OCI-LY1 (cell line): ENCODE results near the gene ZNF443.

ENCODE experiments used
- EZH2 ChIP-seq: fragments of 200-600 bp; sonication (generic), shearing (Covaris generic); IDR thresholded peaks from 2 replicates; pipeline ENCODE4 v1.8.0; 2017; ENCODE audit warnings: borderline replicate concordance, mixed run types, mild to moderate bottlenecking, antibody characterized with exemption, low read length, moderate library complexity, mixed read lengths
- TF ChIP-seq, protein P1 (sequence below): fragments of 200-600 bp; sonication (generic), shearing (Covaris generic); IDR thresholded peaks from 2 replicates; pipeline ENCODE4 v1.5.1; 2017; ENCODE audit warnings: mild to moderate bottlenecking, antibody characterized with exemption, low read length, moderate library complexity, mixed read lengths

DNA sequence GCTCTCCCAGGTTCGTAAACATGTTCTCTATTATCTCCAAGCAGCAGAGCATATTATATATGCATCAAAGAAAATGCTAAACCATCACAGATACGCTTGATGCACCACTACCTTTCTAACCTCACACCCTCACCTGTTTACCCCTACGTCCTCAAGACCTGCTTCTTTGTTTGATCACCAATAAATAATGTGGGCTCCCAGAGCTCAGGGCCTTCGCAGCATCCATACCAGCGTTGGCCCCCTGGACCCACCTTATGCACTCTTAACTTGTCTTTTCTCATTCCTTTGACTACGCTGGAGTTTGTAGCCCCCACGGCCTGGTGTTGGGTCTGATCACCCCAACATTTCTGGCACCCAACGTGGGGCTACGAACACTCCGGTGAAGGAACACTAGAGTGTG is 10.0 kb upstream of the ZNF443 start:
- TF ChIP-seq, protein P1, sequence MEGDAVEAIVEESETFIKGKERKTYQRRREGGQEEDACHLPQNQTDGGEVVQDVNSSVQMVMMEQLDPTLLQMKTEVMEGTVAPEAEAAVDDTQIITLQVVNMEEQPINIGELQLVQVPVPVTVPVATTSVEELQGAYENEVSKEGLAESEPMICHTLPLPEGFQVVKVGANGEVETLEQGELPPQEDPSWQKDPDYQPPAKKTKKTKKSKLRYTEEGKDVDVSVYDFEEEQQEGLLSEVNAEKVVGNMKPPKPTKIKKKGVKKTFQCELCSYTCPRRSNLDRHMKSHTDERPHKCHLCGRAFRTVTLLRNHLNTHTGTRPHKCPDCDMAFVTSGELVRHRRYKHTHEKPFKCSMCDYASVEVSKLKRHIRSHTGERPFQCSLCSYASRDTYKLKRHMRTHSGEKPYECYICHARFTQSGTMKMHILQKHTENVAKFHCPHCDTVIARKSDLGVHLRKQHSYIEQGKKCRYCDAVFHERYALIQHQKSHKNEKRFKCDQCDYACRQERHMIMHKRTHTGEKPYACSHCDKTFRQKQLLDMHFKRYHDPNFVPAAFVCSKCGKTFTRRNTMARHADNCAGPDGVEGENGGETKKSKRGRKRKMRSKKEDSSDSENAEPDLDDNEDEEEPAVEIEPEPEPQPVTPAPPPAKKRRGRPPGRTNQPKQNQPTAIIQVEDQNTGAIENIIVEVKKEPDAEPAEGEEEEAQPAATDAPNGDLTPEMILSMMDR = no peak
- no peak for TF ChIP-seq EZH2
